Colonic mucosa (tissue), 4 donors: ENCODE data around the gene HES7. TPM values are rescaled to one million over a fixed set of nuclear protein-coding genes. Genes with fewer than 3 reads are reported as not detected.

ENCODE experiments used
- DNase-seq: peaks from one replicate; pipeline ENCODE4 v3.0.0-alpha.2; 2020
- H3K27ac ChIP-seq: fragments of 200-600 bp; one replicate; pipeline ENCODE4 v1.8.0; 2021
- H3K27me3 ChIP-seq: fragments of 200-600 bp; one replicate; pipeline ENCODE4 v1.8.0; 2021
- H3K36me3 ChIP-seq: fragments of 200-600 bp; one replicate; pipeline ENCODE4 v1.8.0; 2021
- H3K4me1 ChIP-seq: fragments of 200-600 bp; one replicate; pipeline ENCODE4 v1.8.0; 2021; ENCODE audit warnings: mild to moderate bottlenecking
- H3K4me3 ChIP-seq: fragments of 200-600 bp; one replicate; pipeline ENCODE4 v1.8.0; 2021
- H3K9ac ChIP-seq, 2 donors: one replicate each; pipeline ENCODE4 v1.7.0; 2013; ENCODE audit warnings: control low read depth in 2 of 2, low read depth in 2 of 2, low read length in 2 of 2
- H3K9me3 ChIP-seq: fragments of 200-600 bp; one replicate; pipeline ENCODE4 v1.8.0; 2021
- intact Hi-C: fragments of 100-400 bp; cut with DNase I; formaldehyde crosslinking; loops from one replicate; pipeline ENCODE4 v1.14.1; 2022
- total RNA-seq, 2 donors: library from RNA; stranded (reverse); fragmentation: NEBNext Ultra II Directional in 1 of 2; extraction: Animal tissue kit (Norgen Biotek cat#: 25700) in 1 of 2; gene quantifications; one replicate each; pipeline ENCODE4 v1.2.1, GENCODE V29; 2021
- TF ChIP-seq, protein P1 (sequence below): fragments of 200-600 bp; IDR thresholded peaks from one replicate; pipeline ENCODE4 v1.8.0; 2022; ENCODE audit warnings: antibody characterized with exemption, mild to moderate bottlenecking
- donor health status: healthy.
- donor health status: DM: no; HTN: no; CAD: no.
- donor health status: DM: no; HTN: no; CAD: no.

HES7 gene
- total RNA-seq, 2 donors from 2014 or later: not detected

DNA sequence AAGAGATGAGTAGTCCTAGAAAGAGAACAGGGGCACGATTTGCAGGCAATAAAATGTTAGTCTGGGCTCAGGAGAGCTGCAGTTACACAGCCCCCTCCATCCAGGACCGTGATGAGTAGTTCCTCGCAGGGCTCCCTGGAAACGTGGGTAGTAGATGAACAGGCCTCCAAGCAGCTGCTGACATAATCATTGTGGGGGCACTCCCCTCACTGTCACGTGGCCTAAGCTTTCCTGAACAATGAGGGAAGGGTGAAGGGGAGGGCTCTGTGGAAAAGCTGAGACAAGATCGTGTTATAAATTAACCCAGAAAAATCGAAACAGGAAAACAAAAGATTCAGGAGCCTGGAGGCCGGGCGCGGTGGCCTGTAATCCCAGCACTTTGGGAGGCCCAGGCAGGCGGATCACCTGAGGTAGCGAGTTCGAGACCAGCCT is 29.6 kb upstream of the HES7 start:
- peak; percentile 90 for DNase-seq
- peaks cover 21% of the 10 kb centered on the region for H3K4me1 ChIP-seq
- peak overlapping the region; percentile 66 to 100 for H3K9ac ChIP-seq
- peak overlapping the region; percentile 93 for H3K27ac ChIP-seq
- no peaks in the 10 kb centered on the region for H3K9me3 ChIP-seq
- peaks cover 10% of the 10 kb centered on the region for H3K36me3 ChIP-seq
- TF ChIP-seq, protein P1, sequence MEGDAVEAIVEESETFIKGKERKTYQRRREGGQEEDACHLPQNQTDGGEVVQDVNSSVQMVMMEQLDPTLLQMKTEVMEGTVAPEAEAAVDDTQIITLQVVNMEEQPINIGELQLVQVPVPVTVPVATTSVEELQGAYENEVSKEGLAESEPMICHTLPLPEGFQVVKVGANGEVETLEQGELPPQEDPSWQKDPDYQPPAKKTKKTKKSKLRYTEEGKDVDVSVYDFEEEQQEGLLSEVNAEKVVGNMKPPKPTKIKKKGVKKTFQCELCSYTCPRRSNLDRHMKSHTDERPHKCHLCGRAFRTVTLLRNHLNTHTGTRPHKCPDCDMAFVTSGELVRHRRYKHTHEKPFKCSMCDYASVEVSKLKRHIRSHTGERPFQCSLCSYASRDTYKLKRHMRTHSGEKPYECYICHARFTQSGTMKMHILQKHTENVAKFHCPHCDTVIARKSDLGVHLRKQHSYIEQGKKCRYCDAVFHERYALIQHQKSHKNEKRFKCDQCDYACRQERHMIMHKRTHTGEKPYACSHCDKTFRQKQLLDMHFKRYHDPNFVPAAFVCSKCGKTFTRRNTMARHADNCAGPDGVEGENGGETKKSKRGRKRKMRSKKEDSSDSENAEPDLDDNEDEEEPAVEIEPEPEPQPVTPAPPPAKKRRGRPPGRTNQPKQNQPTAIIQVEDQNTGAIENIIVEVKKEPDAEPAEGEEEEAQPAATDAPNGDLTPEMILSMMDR: no peak
- H3K27me3 ChIP-seq: no peaks in the 10 kb centered on the region
- intact Hi-C loops: no loop called here
- peak overlapping the region; percentile 3 for H3K4me3 ChIP-seq

DNA sequence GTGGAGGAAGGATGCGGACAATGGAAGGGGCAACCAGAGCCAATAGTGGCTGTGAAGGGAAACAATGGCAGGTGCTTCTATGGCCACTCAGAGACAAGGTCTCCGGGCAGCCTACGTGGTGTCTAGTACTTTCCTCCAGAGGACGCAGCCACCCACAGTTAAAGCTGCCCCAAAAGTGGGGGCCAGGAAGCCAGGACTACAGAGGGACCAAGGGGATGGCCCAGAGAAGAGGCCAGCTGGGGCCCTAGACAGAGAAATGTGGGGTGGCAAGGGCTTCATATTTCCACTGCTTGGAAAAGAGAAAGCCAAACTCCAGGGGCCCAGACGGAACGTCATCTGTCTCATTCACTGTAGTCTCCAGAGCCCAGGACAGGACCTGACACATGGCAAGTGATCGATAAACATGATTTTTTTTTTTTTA is 29.1 kb upstream of the HES7 start:
- intact Hi-C loops: no loop called here
- Histone ChIP-seq H3K4me1 (peaks cover 21% of the 10 kb centered on the region), H3K36me3 (peaks cover 11% of the 10 kb centered on the region), H3K9me3 (no peaks in the 10 kb centered on the region), H3K9ac (peak overlapping the region; percentile 66 to 100), H3K27me3 (no peaks in the 10 kb centered on the region), H3K4me3 (no peak overlapping the region), H3K27ac (peak overlapping the region; percentile 93)
- TF ChIP-seq, protein P1: no peak
- no peak for DNase-seq

DNA sequence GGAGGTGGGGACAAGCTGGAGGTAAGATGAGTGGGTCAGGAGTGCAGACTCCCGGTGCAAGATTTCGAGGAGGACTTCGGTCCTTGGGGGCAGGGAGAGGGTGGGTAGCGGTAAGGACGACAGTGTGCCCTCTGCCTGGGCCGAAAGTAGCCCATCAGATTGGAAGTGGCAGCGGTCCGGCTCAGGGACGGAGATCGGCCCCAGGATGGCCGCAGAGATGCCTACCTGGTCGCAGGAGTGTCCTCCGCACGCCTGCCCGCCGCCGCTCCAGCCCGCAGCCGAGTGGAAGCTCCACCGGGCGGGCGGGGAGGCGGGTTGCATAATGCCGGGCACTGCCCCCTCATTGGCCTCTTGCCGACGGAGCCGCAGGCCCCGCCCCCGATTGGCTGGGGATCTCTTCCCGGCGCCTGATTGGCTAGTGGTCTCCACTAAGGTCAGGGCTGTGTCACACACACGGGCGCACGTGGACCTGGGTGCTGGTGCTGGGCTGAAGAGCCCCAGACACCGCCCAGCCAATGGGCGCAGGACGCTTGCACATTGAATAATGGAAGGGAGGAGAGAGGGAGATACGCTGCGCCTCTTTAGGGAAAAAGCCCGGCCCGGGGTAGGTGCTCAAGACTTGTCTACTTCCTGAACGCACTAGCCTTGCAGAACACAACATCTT is 28.3 kb upstream of the HES7 start, which contains the start of gene PER1:
Gene PER1 (minus strand): TSS at position 293 of the 664 bp plus-strand sequence. CDS start 1,698 bp downstream, outside the sequence.
- H3K27me3 ChIP-seq: no peaks in the 10 kb centered on the region
- peak within 1 kb of the TSS; percentile 93 for H3K27ac ChIP-seq
- peak; percentile 97 for DNase-seq
- no peaks in the 10 kb centered on the region for H3K9me3 ChIP-seq
- peaks cover 18% of the 10 kb centered on the region for H3K36me3 ChIP-seq
- H3K9ac ChIP-seq: peak within 1 kb of the TSS; percentile 93 to 100
- peaks cover 21% of the 10 kb centered on the region for H3K4me1 ChIP-seq
- intact Hi-C loops: no loop called here
- H3K4me3 ChIP-seq: peak within 1 kb of the TSS; percentile 55
- TF ChIP-seq, protein P1: no peak

DNA sequence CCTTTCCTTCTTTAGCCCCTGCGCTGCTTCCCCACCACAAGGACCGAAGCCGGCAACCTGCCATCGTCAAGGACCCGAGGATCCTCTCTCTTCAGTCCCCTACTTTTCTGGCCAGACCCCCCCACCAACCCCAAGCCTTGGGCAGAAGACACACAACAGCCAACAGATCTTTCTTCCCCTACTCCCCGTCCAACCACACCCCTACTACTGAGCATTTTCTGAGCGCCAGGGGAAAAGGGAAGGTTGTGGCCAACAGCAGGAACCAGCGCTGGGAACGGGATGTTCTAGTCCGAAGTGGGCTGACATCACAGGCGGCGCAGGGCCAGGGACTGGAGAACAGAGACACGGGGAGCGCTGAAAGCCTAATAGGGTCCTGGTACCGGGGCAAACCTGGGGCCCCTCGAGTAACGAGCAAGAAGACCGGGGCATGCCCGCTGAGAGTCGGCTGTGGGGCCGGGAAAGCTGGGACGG is 27.8 kb upstream of the HES7 start:
- TF ChIP-seq, protein P1: no peak
- H3K27me3 ChIP-seq: no peaks in the 10 kb centered on the region
- peaks cover 21% of the 10 kb centered on the region for H3K4me1 ChIP-seq
- no peaks in the 10 kb centered on the region for H3K9me3 ChIP-seq
- peak; percentile 80 for DNase-seq
- H3K9ac ChIP-seq: peak overlapping the region; percentile 93 to 100
- intact Hi-C loops: no loop called here
- H3K4me3 ChIP-seq: peak overlapping the region; percentile 55
- peak overlapping the region; percentile 93 for H3K27ac ChIP-seq
- H3K36me3 ChIP-seq: peaks cover 24% of the 10 kb centered on the region

DNA sequence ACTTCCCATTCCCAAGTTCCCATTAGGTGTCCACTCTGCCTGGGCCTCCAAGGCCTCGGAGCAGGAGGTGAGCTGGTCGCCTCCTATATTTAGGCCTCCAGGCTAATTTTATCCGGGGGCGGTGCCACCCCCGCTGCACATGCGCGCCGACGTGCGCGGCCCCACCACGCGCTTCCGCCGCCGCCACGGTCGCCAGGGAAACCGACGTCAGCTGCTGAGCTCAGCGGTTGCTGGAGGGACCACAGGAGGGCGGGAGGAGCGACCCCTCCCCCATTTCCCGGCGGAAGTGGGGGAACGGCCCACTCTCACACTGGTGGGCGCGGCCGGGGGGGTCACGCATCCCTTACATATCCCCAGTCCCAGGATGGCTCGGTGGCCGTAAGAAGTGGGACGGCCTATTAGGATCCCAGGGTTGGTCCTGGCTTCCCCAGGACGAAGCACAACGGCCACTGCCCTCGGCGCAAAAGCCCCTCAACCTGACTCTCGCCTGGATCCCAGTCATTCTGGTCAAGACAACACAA is 27.3 kb upstream of the HES7 start:
- Histone ChIP-seq H3K4me3 (peak overlapping the region; percentile 55), H3K36me3 (peaks cover 29% of the 10 kb centered on the region), H3K4me1 (peaks cover 21% of the 10 kb centered on the region), H3K27ac (peak overlapping the region; percentile 93), H3K9me3 (no peaks in the 10 kb centered on the region), H3K9ac (peak overlapping the region; percentile 93 to 100), H3K27me3 (no peaks in the 10 kb centered on the region)
- TF ChIP-seq, protein P1: no peak
- DNase-seq: peak; percentile 87
- intact Hi-C loops: no loop called here
